HG03432 (cell line): ENCODE data around the gene DEDD.
A peak's percentile ranks its signal among the peaks of the same experiment; 100 is the strongest.

Experiments used
- ATAC-seq: cut with Tn5 transposase; IDR thresholded peaks from one replicate; pipeline ENCODE4 v1.9.1; 2021; ENCODE audit warnings: mild to moderate bottlenecking, moderate library complexity; ENCODE audit not compliant: unreplicated experiment

DEDD gene, protein sequence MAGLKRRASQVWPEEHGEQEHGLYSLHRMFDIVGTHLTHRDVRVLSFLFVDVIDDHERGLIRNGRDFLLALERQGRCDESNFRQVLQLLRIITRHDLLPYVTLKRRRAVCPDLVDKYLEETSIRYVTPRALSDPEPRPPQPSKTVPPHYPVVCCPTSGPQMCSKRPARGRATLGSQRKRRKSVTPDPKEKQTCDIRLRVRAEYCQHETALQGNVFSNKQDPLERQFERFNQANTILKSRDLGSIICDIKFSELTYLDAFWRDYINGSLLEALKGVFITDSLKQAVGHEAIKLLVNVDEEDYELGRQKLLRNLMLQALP

DNA sequence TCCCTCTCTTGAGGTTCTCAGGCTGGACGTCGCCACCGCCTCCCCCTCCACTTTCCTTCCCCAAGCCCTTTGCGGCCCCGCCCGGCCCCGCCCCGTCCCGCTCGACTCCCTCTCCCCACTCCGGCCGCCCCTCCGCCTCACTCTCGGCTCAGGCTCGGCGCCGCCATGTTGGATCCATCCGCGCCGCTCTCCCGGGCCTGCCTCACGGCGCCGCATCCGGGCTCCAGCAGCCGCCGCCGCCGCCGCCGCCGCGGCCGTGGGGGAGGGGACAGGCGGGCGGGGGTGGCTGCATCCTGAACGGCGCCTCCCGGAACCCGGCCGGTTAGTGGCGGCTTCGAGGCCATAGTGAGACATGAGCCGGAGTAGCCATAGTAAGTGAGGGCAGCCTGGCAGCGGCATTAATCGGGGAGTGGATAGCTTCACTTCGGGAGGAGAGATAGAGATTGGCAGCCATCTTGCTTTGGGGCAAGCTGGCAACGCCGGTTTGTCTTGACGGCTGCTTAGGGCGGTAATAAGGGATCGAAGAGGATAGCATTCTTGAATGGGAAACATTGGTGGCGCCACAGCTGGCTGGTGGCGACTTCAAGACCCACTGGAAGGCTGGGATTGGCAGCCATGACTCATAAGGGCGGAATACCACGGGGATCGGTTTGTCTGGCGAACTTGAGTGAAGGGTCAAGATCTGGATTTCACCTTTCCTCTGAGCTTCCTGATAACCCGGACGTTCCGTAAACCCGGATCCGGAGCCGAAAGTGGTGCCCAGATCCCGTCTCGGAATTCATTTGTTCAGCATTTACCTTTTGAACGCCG is at the start of gene DEDD:
Gene DEDD (minus strand): TSS at position 258 of the 810 bp plus-strand sequence. CDS start 8,205 bp downstream, outside the sequence.
- ATAC-seq, result peak; percentile 95

DNA sequence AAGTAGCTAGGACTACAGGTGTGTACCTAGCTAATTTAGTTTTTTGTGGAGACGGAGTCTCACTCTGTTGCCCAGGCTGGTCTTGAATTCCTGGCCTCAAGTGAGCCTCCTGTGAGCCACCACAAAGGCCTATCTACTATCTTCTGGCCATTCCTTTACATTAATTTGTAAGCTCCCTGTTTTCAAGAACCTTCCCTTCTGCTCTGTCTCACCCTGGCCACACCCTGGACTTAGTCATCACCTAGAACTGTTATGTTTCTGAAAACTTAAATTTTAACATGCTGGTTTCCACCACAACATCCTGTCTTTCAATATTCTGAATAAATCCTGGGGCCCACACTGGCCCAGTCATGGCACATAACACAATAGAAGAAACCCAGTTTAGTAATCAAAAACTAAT is 49.7 kb upstream of the DEDD start:
- peak; percentile 46 for ATAC-seq

DNA sequence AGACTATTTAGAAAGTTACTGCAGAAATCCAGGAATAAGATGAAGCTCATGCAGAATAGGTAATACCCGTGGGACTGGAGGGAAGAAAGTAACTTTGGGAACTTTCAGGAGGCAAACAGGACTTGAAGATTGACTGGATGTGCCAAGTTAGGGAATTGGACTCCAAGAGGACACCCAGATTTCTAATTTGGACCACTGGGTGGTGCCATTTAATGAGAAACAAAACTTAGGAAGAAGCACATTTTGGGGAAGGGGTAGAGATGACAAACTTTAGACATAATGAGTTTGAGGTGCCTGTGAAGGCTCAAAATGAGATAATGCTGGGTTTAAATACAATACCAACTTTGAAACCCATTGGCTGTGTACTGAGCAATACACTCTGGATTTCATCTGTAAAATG is 48.2 kb upstream of the DEDD start:
- no peak for ATAC-seq

DNA sequence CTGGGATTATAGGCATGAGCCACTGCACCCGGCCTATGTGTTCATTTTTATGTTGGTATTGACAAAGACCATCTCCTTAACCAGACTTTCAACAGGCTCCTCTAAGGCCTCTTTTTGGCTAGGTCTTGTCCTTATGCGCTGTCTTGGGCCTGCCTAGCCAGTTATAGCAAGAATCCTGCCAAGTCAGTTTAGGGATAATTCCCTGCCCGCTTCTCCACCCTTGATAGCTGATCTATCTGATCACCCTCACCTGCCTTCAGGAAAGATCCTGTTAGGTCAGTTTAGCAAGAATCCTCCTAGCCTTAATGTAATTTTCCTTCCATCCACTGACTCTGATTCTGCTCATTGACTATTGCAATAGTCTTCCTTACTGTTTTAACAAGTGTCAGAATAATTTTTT is 47.2 kb upstream of the DEDD start:
- no peak for ATAC-seq

DNA sequence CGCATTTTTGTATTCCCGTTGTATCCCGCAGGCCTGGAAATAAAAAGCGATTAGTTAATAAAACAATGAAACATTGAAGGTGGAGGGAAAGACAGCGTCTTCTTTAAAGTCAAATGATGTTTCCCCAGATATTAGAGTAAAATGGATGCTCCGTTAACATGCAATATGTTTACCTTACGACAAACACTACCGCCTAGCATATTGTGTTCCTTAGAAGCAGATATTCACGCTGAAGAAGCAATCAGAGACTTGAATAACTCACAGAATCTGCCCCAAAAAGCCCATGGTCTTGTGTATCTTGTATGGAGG is 45.4 kb upstream of the DEDD start:
- ATAC-seq, result no peak

DNA sequence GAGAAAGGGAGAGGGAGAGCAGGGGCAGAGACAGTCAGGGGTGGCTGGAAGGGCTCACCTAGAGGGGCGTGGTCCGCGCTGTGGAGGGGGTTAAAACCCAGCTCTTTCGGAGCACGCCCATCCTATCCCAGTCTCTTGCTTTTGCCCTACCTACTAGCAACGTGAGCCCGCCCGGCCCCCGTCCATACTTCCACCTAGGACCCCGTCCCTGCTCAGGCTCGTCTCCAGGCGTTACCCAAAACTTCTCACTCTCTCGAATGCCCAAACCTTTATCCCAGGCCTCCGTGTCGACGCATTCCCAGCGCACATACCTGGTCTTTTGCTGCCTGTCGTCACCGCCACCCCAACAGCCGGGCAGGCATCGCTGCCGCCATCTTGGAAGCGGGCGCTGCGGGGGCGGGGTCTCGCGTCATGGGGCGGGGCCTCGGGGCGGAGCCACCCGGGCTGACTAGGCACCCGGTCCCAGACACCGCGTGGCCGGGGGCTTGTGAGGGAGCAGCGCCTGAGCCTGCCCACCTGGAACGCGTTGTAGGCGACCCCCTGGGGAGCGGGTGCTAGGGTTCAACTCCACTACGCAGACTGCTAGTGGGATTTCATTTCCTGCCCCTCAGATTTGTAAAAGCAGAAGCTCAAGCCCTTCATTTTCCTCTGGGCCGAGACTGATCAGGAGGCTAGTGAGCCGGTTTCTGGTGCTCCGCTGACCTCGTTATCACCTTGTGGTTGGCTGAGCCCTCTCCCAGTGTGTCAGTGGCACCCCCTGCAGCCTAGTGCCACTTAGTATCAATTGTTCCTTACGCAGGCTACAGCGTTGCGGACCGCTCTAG is 44.9 kb upstream of the DEDD start, which contains the start of gene B4GALT3:
Gene B4GALT3 (minus strand): TSS at position 396 of the 824 bp plus-strand sequence. CDS start 1,447 bp downstream, outside the sequence.
- peak; percentile 90 for ATAC-seq

DNA sequence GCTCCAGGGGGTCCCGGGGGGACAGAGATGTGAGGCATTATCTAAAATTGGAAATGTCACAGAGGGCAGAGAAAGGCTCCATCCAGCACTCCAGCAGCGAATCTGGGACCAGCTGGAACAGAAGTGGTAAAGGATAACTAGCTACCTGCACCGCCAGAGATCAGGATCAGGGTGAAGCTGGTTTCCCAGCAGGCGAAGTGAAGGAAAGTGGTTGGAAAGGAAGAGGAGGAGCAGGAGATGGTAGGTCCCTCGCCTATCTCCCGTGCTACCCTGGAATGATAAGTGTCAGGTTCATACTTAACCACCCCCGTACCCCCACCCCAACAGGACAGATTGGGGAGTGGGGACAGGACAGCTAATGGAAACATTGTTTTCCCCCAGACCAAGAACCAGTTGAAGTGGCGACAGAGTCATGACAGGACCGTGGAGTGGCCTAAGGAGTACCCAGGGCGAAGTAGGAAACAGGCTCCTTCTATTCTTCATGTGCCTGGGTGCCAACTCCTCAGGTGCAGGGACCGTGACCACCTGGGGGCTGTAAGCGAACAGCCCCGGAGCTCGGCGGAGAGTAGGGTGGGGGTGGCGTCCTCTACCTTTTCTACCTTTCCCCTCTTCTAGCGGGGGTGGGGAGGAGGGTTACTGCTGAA is 44.1 kb upstream of the DEDD start:
- ATAC-seq, result no peak

DNA sequence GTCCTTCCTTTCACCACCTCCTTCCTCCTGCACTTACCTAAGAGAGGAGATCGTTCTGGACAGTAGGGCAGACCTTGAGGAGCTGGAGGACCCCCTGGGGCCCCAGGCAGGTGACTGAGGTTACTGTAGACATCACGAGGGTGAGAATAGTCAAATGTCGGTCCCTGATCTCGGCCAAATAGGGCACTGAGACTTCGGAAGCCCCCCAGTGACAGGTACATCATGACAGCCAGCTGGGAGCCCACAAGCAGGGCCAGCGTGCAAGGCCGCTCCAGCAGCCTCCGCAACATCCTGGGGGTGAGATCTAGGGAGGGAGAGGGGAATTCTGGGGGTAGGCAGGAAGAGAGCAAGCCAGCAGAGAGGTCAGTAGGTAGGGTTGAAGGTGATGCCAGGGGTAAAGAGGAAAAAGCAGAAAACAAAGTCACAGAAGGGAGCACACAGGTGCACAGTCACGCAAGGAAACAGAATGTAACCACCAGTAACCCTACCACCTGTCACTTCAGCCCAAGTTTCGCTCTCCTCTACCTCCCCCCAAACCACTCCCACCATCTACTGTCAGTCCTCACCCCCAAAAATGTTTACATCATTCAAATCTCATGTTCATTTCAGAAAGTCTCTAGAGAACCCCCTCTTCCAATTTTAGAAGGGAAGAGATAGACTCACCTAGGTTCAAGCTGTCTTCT is 43.4 kb upstream of the DEDD start:
- no peak for ATAC-seq

DNA sequence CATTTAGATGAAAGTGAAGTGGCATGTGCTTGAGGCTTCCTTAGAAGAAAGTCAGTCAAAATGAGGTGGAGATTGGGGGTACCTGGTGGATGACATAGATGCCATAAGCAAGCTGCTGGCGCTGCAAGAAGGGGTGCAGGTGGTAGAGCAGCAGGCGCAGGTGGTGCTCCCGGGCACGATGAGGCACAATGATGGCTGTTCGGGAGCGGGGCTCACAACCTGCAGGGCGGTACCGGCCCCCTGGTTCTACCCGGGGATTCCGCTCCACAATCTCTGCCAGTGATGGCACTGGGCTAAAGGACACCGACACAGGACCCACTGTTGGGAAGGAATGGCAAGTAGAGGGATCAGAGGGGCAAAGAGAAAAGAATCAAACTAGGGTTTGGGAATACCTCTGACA is 42.4 kb upstream of the DEDD start:
- no peak for ATAC-seq

DNA sequence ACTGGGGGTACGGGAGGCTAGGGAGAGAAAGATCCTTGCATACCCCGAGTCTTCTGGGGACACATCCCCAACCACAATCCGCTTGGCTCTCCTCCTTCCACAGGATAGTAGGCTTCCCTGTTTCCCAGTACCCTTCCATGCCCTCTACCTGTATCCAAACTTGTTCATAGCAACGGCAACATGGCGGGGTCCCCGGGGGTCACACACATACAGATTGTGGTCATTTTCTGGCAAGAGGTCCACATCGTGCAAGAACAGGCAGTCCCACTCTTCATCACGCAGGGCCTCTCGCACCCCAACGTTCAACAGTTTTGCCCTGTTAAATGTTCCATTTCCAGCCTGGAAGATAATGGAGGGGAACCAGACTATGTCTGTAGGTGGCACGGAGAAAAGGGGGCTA is 41.2 kb upstream of the DEDD start:
- no peak for ATAC-seq

DNA sequence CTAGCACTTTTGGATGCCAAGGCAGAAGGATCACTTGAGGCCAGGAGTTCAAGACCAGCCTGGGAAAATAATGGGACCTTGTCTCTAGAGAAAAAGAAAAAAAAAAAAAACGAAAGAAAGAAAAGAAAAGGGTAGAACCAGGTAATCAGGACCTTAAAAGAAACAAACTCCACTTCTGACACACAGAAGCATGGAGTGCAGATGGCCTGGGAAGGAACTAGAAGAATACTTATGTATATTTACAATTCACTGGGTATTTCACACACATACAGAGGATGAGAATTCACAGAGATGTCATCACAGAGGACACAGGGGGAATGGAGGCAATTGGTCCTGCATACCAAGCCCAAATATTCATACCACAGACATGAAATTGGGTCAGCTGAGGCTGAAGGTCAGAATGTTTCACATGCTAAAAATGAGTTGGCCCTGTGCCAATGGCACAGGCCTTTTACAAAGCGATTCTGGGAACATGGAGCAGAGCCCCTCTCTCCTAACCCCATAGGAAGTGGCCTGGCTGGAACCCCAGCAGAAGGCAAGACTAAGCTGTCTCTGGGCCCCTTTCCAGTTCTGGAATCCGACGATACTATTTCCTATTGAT is 40.4 kb upstream of the DEDD start:
- no peak for ATAC-seq

DNA sequence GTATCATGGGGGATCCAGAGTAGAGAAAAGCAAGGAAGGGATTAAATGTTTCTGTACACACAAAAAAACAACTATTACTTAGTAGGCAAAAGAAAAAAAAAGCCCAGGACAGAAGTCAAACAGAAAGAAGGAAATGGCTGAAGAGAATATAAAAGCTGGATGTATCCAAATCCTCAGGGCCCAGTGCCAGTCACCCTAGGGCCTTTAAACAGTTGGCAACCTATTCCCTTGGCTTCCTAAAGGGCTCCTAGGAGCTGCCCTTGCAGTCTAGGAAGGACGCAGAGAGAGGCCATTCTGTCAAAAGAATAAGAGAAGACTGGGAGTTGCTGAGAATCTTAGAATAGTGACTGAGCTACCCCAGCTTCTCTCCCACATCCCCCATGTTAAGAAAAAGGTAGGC is 39.9 kb upstream of the DEDD start:
- ATAC-seq, result no peak

DNA sequence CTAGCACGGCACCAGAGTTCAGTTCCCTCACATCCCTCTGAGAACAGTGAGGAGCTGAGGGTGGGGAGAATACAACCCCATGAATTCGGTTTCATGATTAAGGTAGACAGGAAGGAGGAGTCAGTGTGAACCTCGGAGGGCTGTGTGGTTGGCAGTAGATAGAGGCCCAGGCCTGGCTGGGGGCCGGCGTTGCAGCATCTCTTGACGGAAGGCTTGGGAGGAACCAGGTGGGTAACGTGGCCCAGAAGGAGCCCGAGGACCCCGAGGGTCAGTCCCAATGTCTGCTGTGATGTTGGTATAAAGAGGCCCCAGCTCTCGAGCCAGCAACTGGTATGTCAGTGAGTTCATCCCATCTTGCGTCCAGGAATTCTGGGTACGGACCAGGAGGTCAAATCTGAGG is 39.2 kb upstream of the DEDD start:
- ATAC-seq, result no peak

DNA sequence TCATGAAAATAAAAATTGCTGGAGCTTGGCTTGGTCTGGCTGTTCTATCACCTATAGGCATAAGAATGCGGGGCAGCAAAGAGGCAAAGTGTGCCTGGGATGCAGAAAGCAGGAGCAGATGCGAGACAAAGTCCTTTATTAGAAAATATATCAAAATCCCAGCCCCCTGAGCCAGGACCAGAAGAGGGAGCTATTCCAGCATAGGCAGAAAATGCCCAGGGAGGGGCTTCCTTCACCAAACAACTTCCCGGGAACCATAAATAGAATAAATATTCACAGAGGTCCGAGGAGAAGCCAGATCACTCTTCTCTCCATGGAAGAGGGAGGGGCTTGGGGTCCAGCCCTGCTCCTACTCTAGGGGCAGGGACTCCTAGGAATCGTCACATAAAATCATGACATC is 38.7 kb upstream of the DEDD start:
- no peak for ATAC-seq

DNA sequence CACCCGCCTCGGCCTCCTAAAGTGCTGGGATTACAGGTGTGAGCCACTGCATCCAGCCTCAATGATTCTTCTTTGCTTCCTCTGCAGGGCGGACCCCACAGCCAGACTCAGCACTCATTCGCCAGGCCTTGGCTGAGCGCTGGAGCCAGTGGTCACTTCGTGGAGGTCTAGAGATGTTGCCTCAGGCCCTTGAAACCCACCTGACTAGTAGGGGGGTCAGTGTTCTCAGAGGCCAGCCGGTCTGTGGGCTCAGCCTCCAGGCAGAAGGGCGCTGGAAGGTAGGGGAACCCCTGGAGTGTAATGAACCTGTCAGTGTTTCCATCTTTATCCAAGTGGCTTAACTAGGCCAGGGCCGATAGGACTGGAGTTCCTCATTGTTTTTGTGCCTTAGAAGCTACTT is 36.4 kb upstream of the DEDD start:
- ATAC-seq, result no peak

DNA sequence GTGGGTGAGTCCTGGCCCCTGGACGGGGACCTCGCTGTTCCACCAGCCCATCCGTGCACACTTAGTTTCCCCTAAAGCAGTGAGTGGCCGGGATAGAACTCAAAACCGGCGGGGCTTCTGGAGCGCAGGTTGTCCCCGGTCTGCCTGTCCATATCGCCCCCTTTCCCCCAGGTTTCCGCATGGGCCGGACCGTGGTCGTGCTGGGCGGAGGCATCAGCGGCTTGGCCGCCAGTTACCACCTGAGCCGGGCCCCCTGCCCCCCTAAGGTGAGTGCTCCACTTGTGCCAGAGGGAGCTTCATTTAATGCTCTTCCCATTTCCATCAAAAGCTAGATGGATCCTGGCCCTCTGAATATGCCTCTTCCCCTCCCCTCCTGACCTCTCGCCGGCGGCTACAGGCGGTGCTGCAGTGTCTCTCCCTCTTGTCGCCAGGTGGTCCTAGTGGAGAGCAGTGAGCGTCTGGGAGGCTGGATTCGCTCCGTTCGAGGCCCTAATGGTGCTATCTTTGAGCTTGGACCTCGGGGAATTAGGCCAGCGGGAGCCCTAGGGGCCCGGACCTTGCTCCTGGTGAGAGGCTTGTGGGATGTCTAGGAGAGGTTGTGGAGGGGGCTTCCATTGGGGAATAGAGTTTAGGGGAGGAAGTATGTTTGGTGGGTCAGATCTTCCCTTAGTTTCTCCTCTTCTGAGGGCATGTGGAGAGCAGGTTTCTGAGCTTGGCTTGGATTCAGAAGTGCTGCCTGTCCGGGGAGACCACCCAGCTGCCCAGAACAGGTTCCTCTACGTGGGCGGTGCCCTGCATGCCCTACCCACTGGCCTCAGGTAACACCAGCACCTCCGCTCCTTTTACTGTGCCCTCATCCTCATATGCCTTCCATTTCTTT is 34.4 kb upstream of the DEDD start:
- ATAC-seq, result peak; percentile 1

DNA sequence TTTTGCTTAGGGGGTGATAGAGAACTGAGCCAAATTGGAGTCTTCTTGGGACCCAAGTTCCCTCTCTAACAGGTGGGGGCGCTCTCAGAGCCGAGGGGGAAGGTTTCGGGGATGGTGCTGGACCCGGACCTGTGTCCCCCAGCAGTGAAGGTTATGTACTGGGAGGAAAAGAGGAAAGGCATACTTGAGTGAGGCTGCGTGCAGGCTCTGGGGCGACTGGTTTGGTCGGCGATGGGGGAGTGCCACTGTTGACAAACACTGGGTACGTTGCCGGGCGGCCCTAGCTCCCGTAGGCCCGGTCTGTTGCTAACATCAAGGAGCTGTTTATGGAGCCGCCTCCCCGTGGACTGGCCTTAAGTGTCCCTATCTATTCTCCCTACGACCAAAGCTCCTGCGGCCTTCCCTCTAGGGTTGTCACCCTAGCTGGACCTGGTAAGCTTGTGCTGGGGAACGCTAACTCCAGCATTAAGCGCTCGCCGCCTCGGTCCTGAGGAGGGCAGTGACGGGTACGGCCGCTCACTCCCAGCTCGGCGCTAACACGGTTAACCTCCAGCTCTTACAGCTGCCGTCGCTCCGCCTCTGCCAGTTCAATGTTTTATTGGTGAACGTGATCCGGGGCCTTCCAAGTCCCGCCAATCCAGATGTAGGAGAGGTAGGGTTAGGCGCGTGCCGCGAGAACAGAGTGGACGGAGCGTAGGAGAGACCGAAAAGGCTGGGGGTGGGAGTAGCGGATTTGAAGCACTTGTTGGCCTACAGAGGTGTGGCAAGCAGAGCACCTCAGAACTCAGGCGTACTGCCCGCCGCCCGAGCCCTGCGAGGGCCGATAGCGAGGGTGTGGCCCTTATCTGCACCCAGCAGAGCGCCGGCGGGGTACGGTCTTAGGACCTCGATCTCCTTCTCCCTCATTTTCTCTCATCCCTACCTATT is 33.5 kb upstream of the DEDD start, which contains the start of gene PPOX:
Gene PPOX (plus strand): TSS at position 685 of the 927 bp plus-strand sequence. CDS start 422 bp downstream, outside the sequence.
- ATAC-seq, result peak; percentile 95
